ENCODE results near the gene MYEF2. TPM values are rescaled to one million over a fixed set of nuclear protein-coding genes. Genes with fewer than 3 reads are reported as not detected.
A peak's percentile ranks its signal among the peaks of the same experiment; 100 is the strongest.

The MYEF2 gene
- 10 to 100 TPM; 25.4 to 28.5 TPM for total RNA-seq

GRCh38 chr15:48177766-48178647, at the start of gene MYEF2:
Gene MYEF2 (minus strand): TSS chr15:48178295. CDS start chr15:48178237, 58 bp downstream.
- peak; percentile 90 for ATAC-seq
- H3K36me3 Mint-ChIP-seq (ENCODE audit: low read depth), result peaks cover 15% of the 10 kb centered on the region
- peak within 1 kb of the TSS; percentile 86 for H3K27ac Mint-ChIP-seq
- no peaks in the 10 kb centered on the region for H3K9me3 Mint-ChIP-seq (ENCODE audit: insufficient read depth)
- CTCF ChIA-PET, result interaction anchor here (0.9 to 1.2 kb wide), 2 partner anchors 10 to 17 kb away, joined by 3 read pairs; no protein-coding TSS in a partner anchor
- POLR2A ChIA-PET, result interaction anchor here (0.6 to 1.8 kb wide), 3 partner anchors 18 to 154 kb away, joined by 3 to 13 read pairs (median 5); no protein-coding TSS in a partner anchor
- peak within 1 kb of the TSS; percentile 92 for H3K4me3 Mint-ChIP-seq
- peaks cover 24% of the 10 kb centered on the region for H3K4me1 Mint-ChIP-seq (ENCODE audit: low read depth)
- DNase-seq, result peak; percentile 86
- peaks cover 13% of the 10 kb centered on the region for H3K27me3 Mint-ChIP-seq (ENCODE audit: low read depth)

- CTCF ChIA-PET, result no interaction called here
- POLR2A ChIA-PET, result no interaction called here
Observed at GRCh38 chr15:48225771-48226170, 47.7 kb upstream of the MYEF2 start.

GRCh38 chr15:48222627-48223026, 44.5 kb upstream of the MYEF2 start:
- POLR2A ChIA-PET, result no interaction called here
- H3K4me3 Mint-ChIP-seq, result no peak overlapping the region
- no peaks in the 10 kb centered on the region for H3K4me1 Mint-ChIP-seq (ENCODE audit: low read depth)
- no peaks in the 10 kb centered on the region for H3K36me3 Mint-ChIP-seq (ENCODE audit: low read depth)
- ATAC-seq (no peak), DNase-seq (no peak)
- H3K27me3 Mint-ChIP-seq (ENCODE audit: low read depth), result peaks cover 8% of the 10 kb centered on the region
- no peaks in the 10 kb centered on the region for H3K9me3 Mint-ChIP-seq (ENCODE audit: insufficient read depth)
- CTCF ChIA-PET, result no interaction called here
- H3K27ac Mint-ChIP-seq, result no peak overlapping the region

More at GRCh38 chr15:48225771-48226170, 47.7 kb upstream of the MYEF2 start:
- Mint-ChIP-seq H3K36me3 (ENCODE audit: low read depth) (no peaks in the 10 kb centered on the region), H3K27me3 (ENCODE audit: low read depth) (peaks cover 5% of the 10 kb centered on the region), H3K4me3 (no peak overlapping the region), H3K27ac (no peak overlapping the region), H3K4me1 (ENCODE audit: low read depth) (no peaks in the 10 kb centered on the region), H3K9me3 (ENCODE audit: insufficient read depth) (no peaks in the 10 kb centered on the region)
- ATAC-seq, result no peak
- no peak for DNase-seq

- no peaks in the 10 kb centered on the region for H3K9me3 Mint-ChIP-seq (ENCODE audit: insufficient read depth)
- H3K4me1 Mint-ChIP-seq (ENCODE audit: low read depth), result no peaks in the 10 kb centered on the region
- ChIA-PET POLR2A (no interaction called here), CTCF (no interaction called here)
- H3K36me3 Mint-ChIP-seq (ENCODE audit: low read depth), result no peaks in the 10 kb centered on the region
- no peak for ATAC-seq
- no peak for DNase-seq
- peaks cover 8% of the 10 kb centered on the region for H3K27me3 Mint-ChIP-seq (ENCODE audit: low read depth)
- H3K4me3 Mint-ChIP-seq, result no peak overlapping the region
- no peak overlapping the region for H3K27ac Mint-ChIP-seq
Observed at GRCh38 chr15:48221885-48222284, 43.8 kb upstream of the MYEF2 start.

GRCh38 chr15:48221261-48221660, 43.2 kb upstream of the MYEF2 start:
- Mint-ChIP-seq H3K4me1 (ENCODE audit: low read depth) (no peaks in the 10 kb centered on the region), H3K36me3 (ENCODE audit: low read depth) (no peaks in the 10 kb centered on the region), H3K4me3 (no peak overlapping the region), H3K27ac (no peak overlapping the region), H3K9me3 (ENCODE audit: insufficient read depth) (no peaks in the 10 kb centered on the region), H3K27me3 (ENCODE audit: low read depth) (peaks cover 8% of the 10 kb centered on the region)
- ATAC-seq (no peak), DNase-seq (no peak)
- POLR2A ChIA-PET, result no interaction called here
- CTCF ChIA-PET, result no interaction called here

GRCh38 chr15:48205981-48206380, 27.9 kb upstream of the MYEF2 start, which contains the start of gene SLC12A1:
Gene SLC12A1 (plus strand): TSS chr15:48206302. CDS start chr15:48207720, 1,418 bp downstream.
- Mint-ChIP-seq H3K27me3 (ENCODE audit: low read depth) (peaks cover 7% of the 10 kb centered on the region), H3K27ac (no peak within 1 kb of the TSS), H3K36me3 (ENCODE audit: low read depth) (no peaks in the 10 kb centered on the region), H3K4me1 (ENCODE audit: low read depth) (no peaks in the 10 kb centered on the region), H3K4me3 (no peak within 1 kb of the TSS), H3K9me3 (ENCODE audit: insufficient read depth) (no peaks in the 10 kb centered on the region)
- CTCF ChIA-PET, result interaction anchor here (0.9 kb wide), 1 partner anchor 79 kb away, joined by 3 read pairs; no protein-coding TSS in a partner anchor
- POLR2A ChIA-PET, result no interaction called here
- DNase-seq, result no peak
- ATAC-seq, result no peak

GRCh38 chr15:48202068-48202467, 24.0 kb upstream of the MYEF2 start:
- Mint-ChIP-seq H3K36me3 (ENCODE audit: low read depth) (no peaks in the 10 kb centered on the region), H3K27me3 (ENCODE audit: low read depth) (peaks cover 18% of the 10 kb centered on the region), H3K27ac (no peak overlapping the region), H3K4me1 (ENCODE audit: low read depth) (no peaks in the 10 kb centered on the region), H3K9me3 (ENCODE audit: insufficient read depth) (no peaks in the 10 kb centered on the region), H3K4me3 (no peak overlapping the region)
- ChIA-PET CTCF (no interaction called here), POLR2A (no interaction called here)
- ATAC-seq (no peak), DNase-seq (no peak)

- Mint-ChIP-seq H3K27ac (no peak within 1 kb of the TSS), H3K27me3 (ENCODE audit: low read depth) (peaks cover 25% of the 10 kb centered on the region), H3K4me3 (no peak within 1 kb of the TSS), H3K4me1 (ENCODE audit: low read depth) (peaks cover 4% of the 10 kb centered on the region), H3K9me3 (ENCODE audit: insufficient read depth) (no peaks in the 10 kb centered on the region), H3K36me3 (ENCODE audit: low read depth) (no peaks in the 10 kb centered on the region)
- ATAC-seq (no peak), DNase-seq (no peak)
- ChIA-PET CTCF (no interaction called here), POLR2A (no interaction called here)
Observed at GRCh38 chr15:48191574-48192225, 13.6 kb upstream of the MYEF2 start, which contains the start of gene CTXN2. Gene CTXN2 (plus strand): TSS chr15:48191665. CDS start chr15:48201301, 9,636 bp downstream.

GRCh38 chr15:48190932-48191573, 13.0 kb upstream of the MYEF2 start:
- Mint-ChIP-seq H3K9me3 (ENCODE audit: insufficient read depth) (no peaks in the 10 kb centered on the region), H3K27me3 (ENCODE audit: low read depth) (peaks cover 23% of the 10 kb centered on the region), H3K27ac (no peak overlapping the region), H3K4me1 (ENCODE audit: low read depth) (peaks cover 4% of the 10 kb centered on the region), H3K36me3 (ENCODE audit: low read depth) (no peaks in the 10 kb centered on the region), H3K4me3 (no peak overlapping the region)
- ChIA-PET CTCF (no interaction called here), POLR2A (no interaction called here)
- ATAC-seq (no peak), DNase-seq (peak; percentile 72)

- Mint-ChIP-seq H3K27ac (no peak overlapping the region), H3K36me3 (ENCODE audit: low read depth) (no peaks in the 10 kb centered on the region), H3K9me3 (ENCODE audit: insufficient read depth) (no peaks in the 10 kb centered on the region), H3K27me3 (ENCODE audit: low read depth) (peaks cover 25% of the 10 kb centered on the region), H3K4me1 (ENCODE audit: low read depth) (peaks cover under 1% of the 10 kb centered on the region), H3K4me3 (no peak overlapping the region)
- POLR2A ChIA-PET, result no interaction called here
- no peak for DNase-seq
- CTCF ChIA-PET, result no interaction called here
- ATAC-seq, result no peak
Observed at GRCh38 chr15:48186271-48186670, 8.2 kb upstream of the MYEF2 start.

GRCh38 chr15:48185529-48185928, 7.4 kb upstream of the MYEF2 start:
- DNase-seq, result no peak
- ChIA-PET CTCF (no interaction called here), POLR2A (no interaction called here)
- H3K27me3 Mint-ChIP-seq (ENCODE audit: low read depth), result peaks cover 21% of the 10 kb centered on the region
- no peak overlapping the region for H3K4me3 Mint-ChIP-seq
- ATAC-seq, result no peak
- H3K36me3 Mint-ChIP-seq (ENCODE audit: low read depth), result no peaks in the 10 kb centered on the region
- no peaks in the 10 kb centered on the region for H3K4me1 Mint-ChIP-seq (ENCODE audit: low read depth)
- no peak overlapping the region for H3K27ac Mint-ChIP-seq
- H3K9me3 Mint-ChIP-seq (ENCODE audit: insufficient read depth), result no peaks in the 10 kb centered on the region

GRCh38 chr15:48182749-48183148, 4.7 kb upstream of the MYEF2 start:
- ChIA-PET CTCF (no interaction called here), POLR2A (no interaction called here)
- Mint-ChIP-seq H3K4me3 (no peak overlapping the region), H3K27me3 (ENCODE audit: low read depth) (peaks cover 21% of the 10 kb centered on the region), H3K4me1 (ENCODE audit: low read depth) (no peaks in the 10 kb centered on the region), H3K9me3 (ENCODE audit: insufficient read depth) (no peaks in the 10 kb centered on the region), H3K36me3 (ENCODE audit: low read depth) (no peaks in the 10 kb centered on the region), H3K27ac (no peak overlapping the region)
- DNase-seq, result no peak
- ATAC-seq, result no peak

Data from activated CD8-positive, alpha-beta T cell treated with anti-CD3 and anti-CD28 coated beads, Interleukin-2, amount 10 ng/mL, durations not matched to agents 7 days and 5 days (primary cell).